ENCODE measurements around the gene SNX8.
"Not testable (repeated sequence)": the region's sequence is repeated elsewhere in the genome, so short reads cannot be mapped to it uniquely, and the experiment has no call there.

The SNX8 gene

GRCh38 chr7:2314209-2314955, at the start of gene SNX8:
TSS of gene SNX8 (minus strand) at chr7:2314441. CDS start at chr7:2314421, 20 bp downstream.
- peak; percentile 92 for DNase-seq (ENCODE audit: low read depth)

DNA sequence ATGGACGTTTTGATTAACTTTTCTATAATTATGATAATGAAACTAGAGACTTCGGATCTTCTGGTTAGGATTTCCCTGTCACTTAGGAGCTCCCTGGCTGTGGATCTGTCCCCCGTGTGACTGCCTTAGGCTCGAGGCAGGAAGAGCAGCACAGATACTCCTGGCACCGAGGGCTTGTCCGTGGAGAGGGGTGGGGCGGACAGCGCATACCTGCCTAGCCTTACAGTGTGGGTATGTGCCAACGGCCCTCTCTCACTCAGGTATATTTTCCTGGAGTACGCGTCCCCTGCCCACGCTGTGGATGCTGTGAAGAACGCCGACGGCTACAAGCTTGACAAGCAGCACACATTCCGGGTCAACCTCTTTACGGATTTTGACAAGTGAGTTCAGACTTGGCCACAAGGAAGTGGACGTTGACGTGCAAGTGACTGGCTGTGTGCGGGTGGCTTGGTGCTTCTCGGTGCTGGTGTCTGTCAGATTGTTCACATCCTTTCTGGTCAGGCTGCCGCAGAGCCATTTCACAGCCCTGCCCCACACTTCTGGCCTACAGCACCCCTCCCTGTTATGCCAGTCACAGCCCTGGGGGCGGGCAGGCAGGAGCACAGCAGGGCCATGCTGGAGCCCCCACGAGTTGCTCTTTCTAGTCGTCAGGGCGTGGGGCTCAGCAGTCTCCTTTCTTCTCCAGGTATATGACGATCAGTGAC, 48.3 kb upstream of the SNX8 start:
- no peak for DNase-seq (ENCODE audit: low read depth)

- DNase-seq (ENCODE audit: low read depth), result no peak
Observed at GRCh38 chr7:2360796-2361195, 46.6 kb upstream of the SNX8 start.

DNA sequence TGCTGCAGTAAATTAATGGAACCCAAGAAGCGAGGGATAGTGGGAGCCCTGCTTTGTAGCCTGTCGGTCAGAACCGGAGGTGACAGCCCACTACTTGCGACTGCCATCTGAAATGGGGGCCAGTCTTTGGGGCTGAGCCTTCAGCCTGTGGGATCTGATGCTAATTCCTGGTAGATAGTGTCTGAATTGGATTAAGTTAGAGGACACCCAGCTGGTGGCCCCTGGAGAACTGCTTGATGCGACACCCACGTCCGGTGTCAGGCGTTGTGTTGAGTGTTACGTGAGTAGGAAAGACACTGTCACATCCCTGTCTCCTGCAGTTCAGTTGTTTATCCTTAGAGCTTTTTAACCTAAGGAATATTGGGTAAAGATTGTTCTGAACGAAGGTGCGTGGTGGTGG, 45.4 kb upstream of the SNX8 start:
- no peak for DNase-seq (ENCODE audit: low read depth)

GRCh38 chr7:2358968-2359527, 44.8 kb upstream of the SNX8 start:
- no peak for DNase-seq (ENCODE audit: low read depth)

DNA sequence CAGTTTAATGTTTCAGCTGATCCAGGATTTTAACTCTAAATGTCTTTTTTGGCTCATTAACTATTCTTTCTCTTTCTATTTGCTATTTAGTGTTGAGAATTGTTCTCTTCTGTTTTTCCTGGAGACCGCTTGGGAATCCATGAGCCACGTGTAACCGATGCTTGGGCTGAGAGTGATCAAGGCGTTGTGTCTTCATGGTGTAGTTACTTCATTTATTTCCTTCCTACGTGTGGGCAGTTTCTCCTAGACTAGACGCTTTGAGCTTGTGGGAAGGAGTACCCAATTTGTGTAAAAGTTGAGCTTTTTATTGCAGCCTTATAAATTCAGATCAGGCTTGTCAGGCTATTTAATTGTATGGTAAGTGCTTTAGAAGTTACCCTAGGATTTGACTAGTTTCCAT, 43.3 kb upstream of the SNX8 start:
- DNase-seq (ENCODE audit: low read depth), result no peak

DNA sequence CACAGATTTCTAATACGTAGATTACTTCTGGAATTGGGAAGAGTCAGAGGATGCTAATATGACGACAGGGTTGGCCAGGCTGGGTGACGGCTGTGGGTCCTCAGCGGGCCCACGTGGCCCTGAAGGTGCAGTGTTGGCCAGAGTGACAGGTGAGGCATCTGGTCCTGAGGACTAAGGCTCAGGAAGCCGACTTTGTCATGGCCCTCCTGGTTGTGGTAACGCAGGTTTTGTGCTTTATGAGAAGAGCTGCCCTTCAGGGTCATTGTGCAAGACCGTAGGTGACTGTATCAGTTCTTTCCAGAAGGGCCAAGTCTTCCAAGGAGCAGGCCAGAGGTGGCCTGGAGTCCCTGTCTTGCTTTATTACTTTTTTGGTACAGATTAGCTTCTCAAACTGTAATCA, 42.9 kb upstream of the SNX8 start:
- no peak for DNase-seq (ENCODE audit: low read depth)

GRCh38 chr7:2355705-2356008, 41.4 kb upstream of the SNX8 start:
- no peak for DNase-seq (ENCODE audit: low read depth)

- DNase-seq (ENCODE audit: low read depth), result no peak
Observed at GRCh38 chr7:2354939-2355704, 40.9 kb upstream of the SNX8 start.

GRCh38 chr7:2354186-2354938, 40.1 kb upstream of the SNX8 start, which contains the start of gene EIF3B:
TSS of gene EIF3B (plus strand) at chr7:2354827. CDS start at chr7:2354922, 95 bp downstream.
- DNase-seq (ENCODE audit: low read depth), result peak; percentile 82

- DNase-seq (ENCODE audit: low read depth), result peak; percentile 88
Observed at GRCh38 chr7:2353936-2354185, 39.6 kb upstream of the SNX8 start.

GRCh38 chr7:2353113-2353935, 39.1 kb upstream of the SNX8 start:
- DNase-seq (ENCODE audit: low read depth), result no peak

DNA sequence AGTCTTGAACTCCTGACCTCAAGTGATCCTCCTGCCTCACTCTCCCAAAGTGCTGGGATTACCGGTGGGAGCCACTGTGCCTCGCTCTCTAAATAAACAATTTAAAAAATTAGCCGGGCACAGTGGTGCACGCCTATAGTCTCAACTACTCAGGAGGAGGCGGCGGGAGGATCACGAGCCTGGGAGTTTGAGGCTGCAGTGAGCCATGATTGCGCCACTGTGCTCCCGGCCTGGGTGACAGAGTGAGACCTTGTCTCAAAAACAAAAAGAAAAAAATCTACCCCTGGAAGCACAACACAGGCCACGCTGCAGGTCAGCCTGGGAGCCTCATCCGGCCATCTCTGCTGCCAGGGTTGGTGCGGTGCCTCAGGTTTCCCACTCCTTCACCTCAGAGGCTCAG, 36.6 kb upstream of the SNX8 start:
- DNase-seq (ENCODE audit: low read depth), result no peak

- DNase-seq (ENCODE audit: low read depth), result no peak
Observed at GRCh38 chr7:2350055-2350454, 35.8 kb upstream of the SNX8 start.

- DNase-seq (ENCODE audit: low read depth), result not testable (repeated sequence)
Observed at GRCh38 chr7:2347351-2348063, 33.3 kb upstream of the SNX8 start.

DNA sequence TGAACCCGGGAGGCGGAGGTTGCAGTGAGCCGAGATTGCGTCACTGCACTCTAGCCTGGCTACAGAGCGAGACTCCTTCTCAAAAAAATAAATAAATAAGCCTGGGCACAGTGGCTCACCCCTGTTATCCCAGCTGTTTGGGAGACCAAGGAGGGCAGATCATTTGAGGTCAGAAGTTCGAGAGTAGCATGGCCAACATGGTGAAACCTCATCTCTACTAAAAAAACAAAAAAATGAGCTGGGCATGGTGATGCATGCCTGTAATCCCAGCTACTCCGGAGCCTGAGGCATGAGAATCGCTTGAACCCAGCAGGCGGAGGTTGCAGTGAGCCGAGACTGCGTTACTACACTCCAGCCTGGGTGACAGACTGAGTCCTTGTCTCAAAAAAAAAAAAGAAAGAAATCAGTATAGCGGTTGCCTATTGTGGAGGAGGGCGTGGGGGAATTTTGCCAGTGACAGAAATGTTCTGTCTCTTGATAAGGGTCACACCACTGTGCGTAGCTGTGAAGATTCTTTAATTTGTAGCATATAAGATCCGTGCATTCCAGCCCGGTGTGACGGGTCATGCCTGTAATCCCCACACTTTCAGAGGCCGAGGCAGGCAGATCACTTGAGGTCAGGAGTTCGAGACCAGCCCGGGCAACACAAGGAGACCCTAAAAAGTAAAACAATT, 22.5 kb upstream of the SNX8 start:
- DNase-seq (ENCODE audit: low read depth), result no peak

GRCh38 chr7:2332606-2333231, 18.5 kb upstream of the SNX8 start:
- DNase-seq (ENCODE audit: low read depth), result not testable (repeated sequence)

- DNase-seq (ENCODE audit: low read depth), result no peak
Observed at GRCh38 chr7:2331707-2332106, 17.5 kb upstream of the SNX8 start.

GRCh38 chr7:2330493-2330892, 16.3 kb upstream of the SNX8 start:
- DNase-seq (ENCODE audit: low read depth), result no peak

DNA sequence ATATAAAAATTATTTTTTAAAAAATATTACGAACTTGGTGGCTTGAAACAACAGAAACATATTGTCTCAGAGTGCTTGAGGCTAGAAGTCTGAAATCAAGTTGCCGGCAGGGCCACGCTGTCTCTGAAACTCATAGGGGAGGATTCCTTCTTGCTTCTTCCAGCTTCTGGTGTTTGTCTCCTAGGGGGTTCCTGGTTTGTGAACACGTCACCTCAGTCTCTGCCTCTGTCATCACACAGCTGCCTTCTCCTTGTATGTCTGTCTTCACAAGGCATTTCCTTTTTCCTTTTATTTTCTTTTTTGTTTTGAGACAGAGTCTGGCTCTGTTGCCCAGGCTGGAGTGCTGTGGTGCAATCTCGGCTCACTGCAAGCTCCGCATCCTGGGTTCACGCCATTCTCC, 12.7 kb upstream of the SNX8 start:
- no peak for DNase-seq (ENCODE audit: low read depth)
